ENCODE results near the gene KIF1A.

Gene KIF1A

GRCh38 chr2:240819858-240820606 lies at the start of gene KIF1A:
KIF1A (minus strand) TSS chr2:240820219; CDS start chr2:240797752, 22,467 bp downstream.
- no peak for DNase-seq (ENCODE audit: low spot score)

- no peak for DNase-seq (ENCODE audit: low spot score)
These were observed 49.3 kb upstream of the KIF1A start for GRCh38 chr2:240869109-240869955.

- DNase-seq (ENCODE audit: low spot score): no peak
These were observed 48.5 kb upstream of the KIF1A start, which contains the start of gene AGXT for GRCh38 chr2:240868286-240869108. AGXT (plus strand) TSS chr2:240868824; CDS start chr2:240868866, 42 bp downstream.

- no peak for DNase-seq (ENCODE audit: low spot score)
These were observed 45.4 kb upstream of the KIF1A start for GRCh38 chr2:240865391-240865790.

- no peak for DNase-seq (ENCODE audit: low spot score)
These were observed 44.5 kb upstream of the KIF1A start for GRCh38 chr2:240864475-240864874.

GRCh38 chr2:240861547-240861946 lies 41.5 kb upstream of the KIF1A start:
- DNase-seq (ENCODE audit: low spot score): no peak

GRCh38 chr2:240858871-240859270 lies 38.9 kb upstream of the KIF1A start:
- DNase-seq (ENCODE audit: low spot score): no peak

GRCh38 chr2:240858321-240858720 lies 38.3 kb upstream of the KIF1A start:
- no peak for DNase-seq (ENCODE audit: low spot score)

- no peak for DNase-seq (ENCODE audit: low spot score)
These were observed 37.3 kb upstream of the KIF1A start for GRCh38 chr2:240857039-240858008.

GRCh38 chr2:240856151-240856980 lies 36.3 kb upstream of the KIF1A start:
- DNase-seq (ENCODE audit: low spot score): no peak

GRCh38 chr2:240855670-240856069 lies 35.7 kb upstream of the KIF1A start:
- DNase-seq (ENCODE audit: low spot score): no peak

GRCh38 chr2:240852671-240853314 lies 32.8 kb upstream of the KIF1A start:
- no peak for DNase-seq (ENCODE audit: low spot score)

GRCh38 chr2:240851078-240851991 lies 31.3 kb upstream of the KIF1A start:
- peak; percentile 83 for DNase-seq (ENCODE audit: low spot score)

GRCh38 chr2:240850756-240851077 lies 30.7 kb upstream of the KIF1A start:
- DNase-seq (ENCODE audit: low spot score): no peak

- DNase-seq (ENCODE audit: low spot score): no peak
These were observed 30.0 kb upstream of the KIF1A start for GRCh38 chr2:240850026-240850425.

- no peak for DNase-seq (ENCODE audit: low spot score)
These were observed 29.1 kb upstream of the KIF1A start for GRCh38 chr2:240848900-240849680.

- DNase-seq (ENCODE audit: low spot score): no peak
These were observed 27.8 kb upstream of the KIF1A start for GRCh38 chr2:240847817-240848216.
